ENCODE results near the gene UTP11. TPM values are rescaled to one million over a fixed set of nuclear protein-coding genes. Genes with fewer than 3 reads are reported as not detected.

The UTP11 gene
- total RNA-seq, 1 donor from 2014 or later, result 16.5 TPM

DNA sequence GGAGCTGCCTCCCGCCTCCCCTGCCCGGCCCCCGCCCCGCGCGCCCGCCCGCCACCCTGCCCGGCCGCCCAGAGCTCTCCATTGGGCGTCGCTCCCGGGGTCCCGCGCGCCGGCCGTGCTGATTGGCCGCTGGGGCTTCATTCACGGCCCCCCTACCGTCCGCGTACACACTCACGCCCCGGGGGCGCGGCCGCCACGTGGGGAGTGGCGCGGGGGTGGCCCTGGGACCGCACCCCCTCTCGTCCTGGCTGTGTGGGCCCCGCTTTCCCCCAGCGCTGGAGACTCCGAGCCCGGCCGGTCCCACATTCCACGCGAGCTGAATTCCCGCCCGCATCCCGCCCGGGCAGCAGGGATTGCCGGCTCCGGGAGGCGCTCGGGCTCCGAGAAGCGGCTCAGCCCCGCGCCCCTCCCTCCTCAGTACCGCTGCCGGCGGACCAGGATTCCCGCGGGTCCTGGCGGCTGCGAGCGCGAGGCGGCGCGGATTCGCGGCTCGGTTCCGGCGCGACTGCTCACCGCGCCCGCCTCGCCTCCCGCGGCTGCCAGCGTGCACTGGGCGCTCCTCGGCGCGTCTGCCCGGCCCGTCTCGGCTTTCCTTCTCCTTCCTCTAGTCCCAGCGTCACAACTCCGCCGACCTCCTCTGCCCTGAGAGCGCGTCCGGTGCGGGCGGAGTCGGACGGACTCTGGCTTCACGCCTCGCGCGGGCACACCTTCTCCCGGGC lies 34.5 kb downstream of the UTP11 start:
- H3K9me3 ChIP-seq, result no peaks in the 10 kb centered on the region
- TF ChIP-seq, protein P1, sequence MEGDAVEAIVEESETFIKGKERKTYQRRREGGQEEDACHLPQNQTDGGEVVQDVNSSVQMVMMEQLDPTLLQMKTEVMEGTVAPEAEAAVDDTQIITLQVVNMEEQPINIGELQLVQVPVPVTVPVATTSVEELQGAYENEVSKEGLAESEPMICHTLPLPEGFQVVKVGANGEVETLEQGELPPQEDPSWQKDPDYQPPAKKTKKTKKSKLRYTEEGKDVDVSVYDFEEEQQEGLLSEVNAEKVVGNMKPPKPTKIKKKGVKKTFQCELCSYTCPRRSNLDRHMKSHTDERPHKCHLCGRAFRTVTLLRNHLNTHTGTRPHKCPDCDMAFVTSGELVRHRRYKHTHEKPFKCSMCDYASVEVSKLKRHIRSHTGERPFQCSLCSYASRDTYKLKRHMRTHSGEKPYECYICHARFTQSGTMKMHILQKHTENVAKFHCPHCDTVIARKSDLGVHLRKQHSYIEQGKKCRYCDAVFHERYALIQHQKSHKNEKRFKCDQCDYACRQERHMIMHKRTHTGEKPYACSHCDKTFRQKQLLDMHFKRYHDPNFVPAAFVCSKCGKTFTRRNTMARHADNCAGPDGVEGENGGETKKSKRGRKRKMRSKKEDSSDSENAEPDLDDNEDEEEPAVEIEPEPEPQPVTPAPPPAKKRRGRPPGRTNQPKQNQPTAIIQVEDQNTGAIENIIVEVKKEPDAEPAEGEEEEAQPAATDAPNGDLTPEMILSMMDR (IDR thresholded peaks at IDR 0.05), result peak in 2 of 3 experiments; percentile 3 to 13
- peak overlapping the region; percentile 67 to 82 for H3K4me3 ChIP-seq
- peak overlapping the region; percentile 69 to 70 for H3K27ac ChIP-seq
- peak; percentile 64 to 92 for DNase-seq (ENCODE audit: low spot score in 2 of 2)
- H3K36me3 ChIP-seq, result no peaks in the 10 kb centered on the region
- H3K27me3 ChIP-seq, result peaks cover 25% of the 10 kb centered on the region
- H3K4me1 ChIP-seq, result peaks cover 13 to 19% of the 10 kb centered on the region in 2 donors
- intact Hi-C loops (cut with DNase I), result loop anchor here (1.0 to 5.0 kb wide), 5 partner anchors 34 to 355 kb away; partner anchors contain the start of genes CDCA8, SF3A3 and UTP11

DNA sequence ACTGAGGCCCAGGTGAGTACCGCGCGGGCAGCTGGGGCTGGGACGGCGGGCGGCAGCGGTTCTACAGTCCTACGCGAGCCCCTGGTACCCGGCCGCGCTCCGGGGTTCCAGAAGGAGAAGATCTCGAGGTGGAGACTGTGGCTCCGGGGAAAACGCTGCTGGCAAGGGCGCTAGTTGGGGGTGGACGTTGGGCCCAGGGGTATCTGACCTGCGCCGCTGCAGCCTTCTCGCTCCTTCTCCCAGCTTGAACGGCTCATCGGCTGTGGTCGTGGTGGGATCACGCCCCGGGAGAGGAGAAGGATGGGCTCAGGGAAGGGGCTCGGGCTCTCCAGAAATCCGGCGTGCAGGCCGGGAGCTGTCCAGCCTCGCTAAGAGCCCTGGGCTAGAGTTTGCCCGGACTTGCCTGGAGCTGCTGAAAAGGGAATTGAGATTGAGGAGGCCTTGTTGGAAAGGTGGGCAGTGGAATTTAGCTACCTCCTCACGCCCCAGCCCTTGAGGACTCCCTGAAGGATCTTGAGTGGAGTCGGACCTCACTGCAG lies 35.1 kb downstream of the UTP11 start:
- peak overlapping the region; percentile 69 to 70 for H3K27ac ChIP-seq
- intact Hi-C loops (cut with DNase I), result loop anchor here (1.0 to 5.0 kb wide), 5 partner anchors 35 to 355 kb away; partner anchors contain the start of genes CDCA8, SF3A3 and UTP11
- TF ChIP-seq, protein P1 (IDR thresholded peaks at IDR 0.05), result peak in 1 of 3 experiments; percentile 2
- no peaks in the 10 kb centered on the region for H3K9me3 ChIP-seq
- H3K4me1 ChIP-seq, result peaks cover 13 to 19% of the 10 kb centered on the region in 2 donors
- no peak for DNase-seq (ENCODE audit: low spot score in 2 of 2)
- H3K36me3 ChIP-seq, result no peaks in the 10 kb centered on the region
- peaks cover 24% of the 10 kb centered on the region for H3K27me3 ChIP-seq
- peak overlapping the region; percentile 67 to 82 for H3K4me3 ChIP-seq

DNA sequence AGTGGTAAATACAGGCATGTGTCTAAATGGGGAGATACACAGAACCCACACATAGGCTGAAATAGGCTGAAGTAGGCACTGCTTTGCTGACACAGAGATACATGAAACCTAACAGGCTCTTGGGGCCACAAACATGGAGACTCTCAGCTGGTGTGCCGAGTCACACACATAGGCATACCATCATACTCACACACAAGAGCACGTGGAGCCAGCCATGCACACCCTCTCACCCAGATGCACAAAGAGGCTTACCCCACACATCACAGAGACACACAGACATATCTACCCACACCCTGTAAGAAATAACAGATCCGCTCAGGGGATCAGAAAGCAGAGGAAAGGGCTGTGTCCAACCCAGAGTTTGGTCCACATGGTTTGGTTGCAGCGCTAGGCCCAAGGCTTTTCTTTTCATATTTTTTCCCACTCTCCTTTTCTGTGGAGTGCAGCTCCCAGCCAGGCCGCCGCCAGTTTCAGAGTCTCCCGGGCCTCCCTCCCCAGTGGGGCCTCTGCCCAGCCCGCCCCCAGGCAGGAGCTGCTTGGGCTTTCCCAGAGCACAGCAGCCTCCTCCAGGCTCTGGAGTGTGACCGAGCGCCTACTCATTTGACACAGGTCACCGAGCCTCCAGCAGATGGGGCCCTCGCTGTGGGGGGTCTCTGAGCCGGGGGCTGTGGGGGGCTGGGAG lies 38.0 kb downstream of the UTP11 start:
- Histone ChIP-seq H3K27ac (no peak overlapping the region), H3K9me3 (no peaks in the 10 kb centered on the region), H3K4me1 (peaks cover 3 to 6% of the 10 kb centered on the region in 2 donors), H3K4me3 (no peak overlapping the region), H3K27me3 (no peaks in the 10 kb centered on the region), H3K36me3 (no peaks in the 10 kb centered on the region)
- DNase-seq (ENCODE audit: low spot score in 2 of 2), result no peak
- TF ChIP-seq, protein P1 (IDR thresholded peaks at IDR 0.05), result no peak
- intact Hi-C loops (cut with DNase I), result no loop called here

DNA sequence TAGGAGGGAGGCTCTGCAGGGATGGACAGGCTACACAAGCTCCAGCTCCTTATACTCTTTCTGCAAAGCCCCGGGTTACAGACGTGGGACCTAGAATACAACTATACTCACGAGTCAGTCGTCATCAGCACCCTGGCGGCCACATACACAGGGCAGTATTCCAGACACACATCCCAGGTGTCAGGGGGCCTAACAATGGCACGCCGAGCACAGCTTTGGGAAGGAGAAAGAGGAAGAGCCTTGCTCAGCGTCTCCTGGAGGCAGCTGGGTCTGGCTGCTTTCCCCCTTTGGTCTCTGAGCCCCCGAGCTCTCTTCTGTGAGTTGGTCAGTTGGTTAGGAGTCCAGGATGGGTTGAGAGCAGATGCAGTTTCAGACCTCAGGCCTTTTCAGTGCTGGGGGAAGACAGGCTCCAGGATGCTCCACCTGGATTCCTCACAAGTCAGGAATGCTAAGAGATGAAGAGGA lies 38.6 kb downstream of the UTP11 start:
- Histone ChIP-seq H3K27me3 (no peaks in the 10 kb centered on the region), H3K4me1 (peaks cover 0 to 5% of the 10 kb centered on the region in 2 donors), H3K9me3 (no peaks in the 10 kb centered on the region), H3K4me3 (no peak overlapping the region), H3K27ac (no peak overlapping the region), H3K36me3 (no peaks in the 10 kb centered on the region)
- intact Hi-C loops (cut with DNase I), result no loop called here
- TF ChIP-seq, protein P1 (IDR thresholded peaks at IDR 0.05), result no peak
- no peak for DNase-seq (ENCODE audit: low spot score in 2 of 2)

DNA sequence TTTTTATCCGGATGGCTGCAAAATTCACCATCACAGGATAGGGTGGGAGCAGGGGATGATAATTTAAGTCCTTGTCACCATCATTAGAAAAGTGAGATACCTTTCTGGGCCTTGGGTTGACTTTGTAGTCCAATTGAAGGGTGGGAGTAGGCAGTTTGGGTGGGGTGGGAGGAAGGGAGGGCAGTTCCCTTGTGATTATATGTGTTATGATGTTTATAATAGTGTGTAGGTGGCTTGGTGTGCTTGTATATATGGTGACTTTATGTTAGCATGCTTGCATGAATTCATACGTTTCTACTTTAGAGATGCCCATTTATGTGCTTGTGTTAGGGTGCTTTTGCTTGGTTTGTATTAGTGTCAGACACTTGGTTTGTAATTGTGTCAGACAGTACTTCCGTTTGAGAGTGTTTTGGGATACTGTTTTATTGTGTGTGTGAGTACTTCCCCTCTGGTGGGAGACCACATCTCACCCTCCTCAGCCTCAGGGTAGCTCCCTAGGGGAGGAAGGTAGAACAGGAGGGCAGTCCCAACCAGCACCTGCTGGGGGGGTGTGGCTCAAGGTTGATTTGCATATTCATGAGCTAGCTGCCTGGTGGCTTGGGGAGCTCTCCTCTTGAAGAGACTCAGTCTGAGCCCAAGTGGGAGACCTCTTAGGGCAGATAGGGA lies 40.3 kb downstream of the UTP11 start:
- H3K36me3 ChIP-seq, result no peaks in the 10 kb centered on the region
- TF ChIP-seq, protein P1 (IDR thresholded peaks at IDR 0.05), result no peak
- H3K4me1 ChIP-seq, result no peaks in the 10 kb centered on the region
- H3K27me3 ChIP-seq, result no peaks in the 10 kb centered on the region
- H3K9me3 ChIP-seq, result no peaks in the 10 kb centered on the region
- no peak overlapping the region for H3K4me3 ChIP-seq
- DNase-seq (ENCODE audit: low spot score in 2 of 2), result no peak
- H3K27ac ChIP-seq, result no peak overlapping the region
- intact Hi-C loops (cut with DNase I), result no loop called here
